Smooth muscle cell (in vitro differentiated cells): ENCODE measurements around the gene RAPGEFL1. TPM values are rescaled to one million over a fixed set of nuclear protein-coding genes. Genes with fewer than 3 reads are reported as not detected.

Experiments used
- DNase-seq: peaks from one replicate; lab custom pipeline; 2025; ENCODE audit not compliant: unreplicated experiment; lab: John Stamatoyannopoulos, UW
- H2AFZ ChIP-seq: fragments of 200-600 bp; sonication (generic); 2 replicates; pipeline ENCODE4 v1.6.0; 2016; ENCODE audit warnings: antibody characterized with exemption, low read depth, mild to moderate bottlenecking
- H3F3A ChIP-seq: fragments of 200-600 bp; sonication (generic); 2 replicates; pipeline ENCODE4 v1.6.0; 2017; ENCODE audit warnings: antibody characterized with exemption, low read depth
- H3K27ac ChIP-seq: fragments of 200-600 bp; sonication (generic); 2 replicates; pipeline ENCODE4 v1.5.1; 2016; ENCODE audit warnings: low read depth, mild to moderate bottlenecking
- H3K27me3 ChIP-seq: fragments of 200-600 bp; sonication (generic); 2 replicates; pipeline ENCODE4 v1.6.1; 2016; ENCODE audit warnings: low read depth, mild to moderate bottlenecking
- H3K36me3 ChIP-seq: fragments of 200-600 bp; sonication (generic); 2 replicates; pipeline ENCODE4 v1.5.1; 2016; ENCODE audit warnings: low read depth
- H3K4me1 ChIP-seq: fragments of 200-600 bp; sonication (generic); 2 replicates; pipeline ENCODE4 v1.5.1; 2016; ENCODE audit warnings: low read depth
- H3K4me2 ChIP-seq: fragments of 200-600 bp; sonication (generic); 2 replicates; pipeline ENCODE4 v1.6.0; 2016; ENCODE audit warnings: mild to moderate bottlenecking
- H3K4me3 ChIP-seq: fragments of 200-600 bp; sonication (generic); 2 replicates; pipeline ENCODE4 v1.5.1; 2016; ENCODE audit warnings: mild to moderate bottlenecking
- H3K79me2 ChIP-seq: fragments of 200-600 bp; sonication (generic); 2 replicates; pipeline ENCODE4 v1.6.0; 2016; ENCODE audit warnings: low read depth, mild to moderate bottlenecking
- H3K9ac ChIP-seq: fragments of 200-600 bp; sonication (generic); 2 replicates; pipeline ENCODE4 v1.6.0; 2016; ENCODE audit warnings: low read depth
- H3K9me3 ChIP-seq: fragments of 200-600 bp; sonication (generic); replicated peaks from 2 replicates; pipeline ENCODE4 v1.5.1; 2016; ENCODE audit warnings: low read depth
- H4K20me1 ChIP-seq: fragments of 200-600 bp; sonication (generic); 2 replicates; pipeline ENCODE4 v1.6.0; 2016; ENCODE audit warnings: low read depth
- WGBS: methylation state at CpG from one replicate; pipeline ENCODE4 v1.1.7; 2016; ENCODE audit warnings: low lambda C conversion rate; 5-methylcytosine and 5-hydroxymethylcytosine counted together
- polyA plus RNA-seq: library from polyadenylated mRNA; unstranded; fragments of >200 nt; fragmentation: Nextera tagmentation; extraction: Ambion mirVana; gene quantifications from 2 replicates; pipeline ENCODE4 v1.2.1, GENCODE V29; 2016
- total RNA-seq: library from RNA; depleted of rRNA; stranded (reverse); fragments of >200 nt; gene quantifications from 2 replicates; pipeline ENCODE4 v1.2.3, GENCODE V29; 2014
- TF ChIP-seq, protein P1 (sequence below): fragments of 200-600 bp; sonication (generic); IDR thresholded peaks from 2 replicates; pipeline ENCODE4 v1.5.1; 2017; ENCODE audit warnings: borderline replicate concordance, mild to moderate bottlenecking, antibody characterized with exemption; ENCODE audit not compliant: insufficient read depth, poor library complexity, severe bottlenecking

Gene RAPGEFL1
- total and polyA plus RNA-seq, 2 experiments from 2014 or later: 3.1 to 4.0 TPM

- Histone ChIP-seq H3K27me3 (no peaks in the 10 kb centered on the region), H3K9me3 (no peaks in the 10 kb centered on the region), H3K4me3 (no peak overlapping the region), H3K9ac (no peak overlapping the region), H3K27ac (peak overlapping the region; percentile 38), H3K4me1 (peaks cover 11% of the 10 kb centered on the region), H3K79me2 (peaks cover 91% of the 10 kb centered on the region), H3K36me3 (no peaks in the 10 kb centered on the region), H3K4me2 (no peak overlapping the region), H3F3A (peaks cover 13% of the 10 kb centered on the region), H2AFZ (no peak overlapping the region), H4K20me1 (peaks cover 100% of the 10 kb centered on the region)
- TF ChIP-seq, protein P1, sequence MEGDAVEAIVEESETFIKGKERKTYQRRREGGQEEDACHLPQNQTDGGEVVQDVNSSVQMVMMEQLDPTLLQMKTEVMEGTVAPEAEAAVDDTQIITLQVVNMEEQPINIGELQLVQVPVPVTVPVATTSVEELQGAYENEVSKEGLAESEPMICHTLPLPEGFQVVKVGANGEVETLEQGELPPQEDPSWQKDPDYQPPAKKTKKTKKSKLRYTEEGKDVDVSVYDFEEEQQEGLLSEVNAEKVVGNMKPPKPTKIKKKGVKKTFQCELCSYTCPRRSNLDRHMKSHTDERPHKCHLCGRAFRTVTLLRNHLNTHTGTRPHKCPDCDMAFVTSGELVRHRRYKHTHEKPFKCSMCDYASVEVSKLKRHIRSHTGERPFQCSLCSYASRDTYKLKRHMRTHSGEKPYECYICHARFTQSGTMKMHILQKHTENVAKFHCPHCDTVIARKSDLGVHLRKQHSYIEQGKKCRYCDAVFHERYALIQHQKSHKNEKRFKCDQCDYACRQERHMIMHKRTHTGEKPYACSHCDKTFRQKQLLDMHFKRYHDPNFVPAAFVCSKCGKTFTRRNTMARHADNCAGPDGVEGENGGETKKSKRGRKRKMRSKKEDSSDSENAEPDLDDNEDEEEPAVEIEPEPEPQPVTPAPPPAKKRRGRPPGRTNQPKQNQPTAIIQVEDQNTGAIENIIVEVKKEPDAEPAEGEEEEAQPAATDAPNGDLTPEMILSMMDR: no peak
- no peak for DNase-seq
- 61% methylated on average over 4 of the region's 4 CpGs for WGBS
Observed at GRCh38 chr17:40241252-40241834, 64.1 kb downstream of the RAPGEFL1 start.

DNA sequence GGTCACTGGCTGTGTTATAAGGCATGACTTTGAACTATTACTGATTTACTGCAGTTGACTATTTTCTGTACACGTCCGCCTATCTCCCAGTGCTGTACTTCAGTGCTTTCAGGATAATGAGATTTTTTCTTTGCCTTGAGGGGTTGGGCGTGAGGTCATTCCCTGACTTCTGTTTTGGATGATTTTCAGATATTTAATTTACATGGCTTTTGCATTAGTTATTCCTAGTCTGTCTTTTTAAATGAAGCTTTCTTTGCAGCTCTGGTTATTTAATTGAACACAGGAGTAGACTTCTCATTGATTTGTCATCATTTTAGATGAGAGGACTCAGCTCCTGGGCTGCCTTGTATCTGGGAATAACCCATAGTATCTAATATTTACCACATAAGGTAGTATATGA is 65.5 kb downstream of the RAPGEFL1 start:
- Histone ChIP-seq H3K79me2 (peaks cover 90% of the 10 kb centered on the region), H4K20me1 (peaks cover 99% of the 10 kb centered on the region)
- TF ChIP-seq, protein P1: no peak

DNA sequence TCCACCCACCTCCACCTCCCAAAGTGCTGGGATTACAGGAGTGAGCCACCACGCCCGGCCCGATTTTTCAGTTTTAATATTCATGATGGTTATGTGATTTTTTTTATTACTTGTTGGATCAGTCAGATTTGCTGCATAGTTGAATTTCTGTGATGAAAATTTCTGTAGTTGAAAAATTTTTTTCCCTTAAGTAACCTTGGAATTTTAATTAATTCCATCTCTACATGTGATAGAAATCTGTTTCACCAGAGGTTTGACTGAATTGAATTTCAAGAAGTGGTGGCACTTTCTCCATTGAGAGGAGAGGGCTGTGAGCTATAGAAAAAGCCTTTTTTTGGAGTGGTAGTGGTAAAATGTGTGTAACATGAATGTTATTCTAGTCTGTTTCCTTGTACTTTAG is 66.5 kb downstream of the RAPGEFL1 start:
- H4K20me1 ChIP-seq: peaks cover 99% of the 10 kb centered on the region
- H3F3A ChIP-seq: peaks cover 17% of the 10 kb centered on the region
- WGBS: 98% methylated on average over 3 of the region's 3 CpGs
- no peak overlapping the region for H3K4me2 ChIP-seq
- H3K4me1 ChIP-seq: peaks cover 11% of the 10 kb centered on the region
- H3K36me3 ChIP-seq: no peaks in the 10 kb centered on the region
- H3K9ac ChIP-seq: no peak overlapping the region
- H3K9me3 ChIP-seq: no peaks in the 10 kb centered on the region
- TF ChIP-seq, protein P1: no peak
- H2AFZ ChIP-seq: no peak overlapping the region
- DNase-seq: no peak
- no peak overlapping the region for H3K27ac ChIP-seq
- H3K4me3 ChIP-seq: no peak overlapping the region
- no peaks in the 10 kb centered on the region for H3K27me3 ChIP-seq
- peaks cover 89% of the 10 kb centered on the region for H3K79me2 ChIP-seq

More for the DNA sequence above, 65.5 kb downstream of the RAPGEFL1 start:
- DNase-seq: no peak
- H3K36me3 ChIP-seq: no peaks in the 10 kb centered on the region
- H3K27ac ChIP-seq: no peak overlapping the region
- peaks cover 13% of the 10 kb centered on the region for H3F3A ChIP-seq
- no peak overlapping the region for H3K4me2 ChIP-seq
- no peak overlapping the region for H3K4me3 ChIP-seq
- no peaks in the 10 kb centered on the region for H3K27me3 ChIP-seq
- no peak overlapping the region for H2AFZ ChIP-seq
- H3K9ac ChIP-seq: no peak overlapping the region
- WGBS: 90% methylated on average over 3 of the region's 3 CpGs
- H3K9me3 ChIP-seq: no peaks in the 10 kb centered on the region
- peaks cover 11% of the 10 kb centered on the region for H3K4me1 ChIP-seq

DNA sequence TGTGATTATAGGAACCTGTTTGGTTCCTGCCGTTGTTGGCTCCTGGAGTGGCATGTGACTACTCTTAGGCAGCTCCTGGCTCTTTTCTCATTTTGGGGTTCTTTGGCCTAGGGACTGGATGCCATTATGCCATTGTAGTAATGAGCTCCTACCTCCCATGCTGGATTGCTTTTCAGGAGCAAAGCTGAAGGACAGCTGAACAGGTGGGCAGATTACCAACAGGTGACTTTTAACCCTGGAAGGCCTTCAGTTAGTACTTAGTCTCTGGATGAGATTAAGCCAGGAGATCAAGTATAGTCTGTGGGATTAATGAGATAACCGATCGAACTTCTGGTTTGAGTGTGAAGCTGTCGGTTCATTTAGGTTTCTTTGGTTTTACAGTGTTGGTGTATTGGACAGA is 67.0 kb downstream of the RAPGEFL1 start:
- Histone ChIP-seq H2AFZ (no peak overlapping the region), H3F3A (peaks cover 17% of the 10 kb centered on the region), H3K27ac (no peak overlapping the region), H3K9ac (no peak overlapping the region), H3K4me3 (no peak overlapping the region), H3K9me3 (no peaks in the 10 kb centered on the region), H3K27me3 (no peaks in the 10 kb centered on the region), H3K36me3 (no peaks in the 10 kb centered on the region), H3K4me1 (peaks cover 11% of the 10 kb centered on the region), H3K4me2 (no peak overlapping the region), H4K20me1 (peaks cover 99% of the 10 kb centered on the region), H3K79me2 (peaks cover 91% of the 10 kb centered on the region)
- WGBS: 93% methylated on average over 4 of the region's 4 CpGs
- no peak for DNase-seq
- TF ChIP-seq, protein P1: no peak
